ENCODE data around the gene PDE6A. TPM values are rescaled to one million over a fixed set of nuclear protein-coding genes. Genes with fewer than 3 reads are reported as not detected.

Gene PDE6A
- total and polyA plus RNA-seq, 2 donors (not counting 3 experiments of a cell fraction or from before 2014, with no cell fraction given), result not detected

- no peak overlapping the region for H3K4me3 ChIP-seq (replicated peaks in 1 of 3; ENCODE audit: insufficient read depth in 1 of 3, low read depth in 1 of 3, low read length in 3 of 3)
- no peaks in the 10 kb centered on the region for H4K20me1 ChIP-seq (replicated peaks; ENCODE audit: control insufficient read depth, extremely low read depth, insufficient read depth, low read length)
- H3K4me1 ChIP-seq (ENCODE audit: control insufficient read depth, extremely low read depth, insufficient read depth, low read length), result peaks cover 9% of the 10 kb centered on the region
- no peaks in the 10 kb centered on the region for H3K79me2 ChIP-seq (ENCODE audit: control insufficient read depth, insufficient read depth, low read length)
- H3K27me3 ChIP-seq (ENCODE audit: control insufficient read depth in 2 of 2, insufficient read depth in 2 of 2, low read length in 2 of 2), result peaks cover 0 to 2% of the 10 kb centered on the region in 2 experiments
- no peaks in the 10 kb centered on the region for H3K36me3 ChIP-seq (ENCODE audit: control insufficient read depth in 2 of 2, extremely low read depth in 1 of 2, insufficient read depth in 2 of 2, low read length in 2 of 2)
- dilution Hi-C loops (cut with MboI; ENCODE audit: extremely low pct_ligation_motif_present, low sequenced_read_pairs), result no loop called here
- no TSS peak for BruUV-seq (replicated peaks)
- intact Hi-C loops (cut with micrococcal nuclease), result loop anchor here (5.0 kb wide), 1 partner anchor 33 kb away; no protein-coding TSS in a partner anchor
- no peak overlapping the region for H3K4me2 ChIP-seq (ENCODE audit: insufficient read depth, low read length)
- H3K9ac ChIP-seq (replicated peaks; ENCODE audit: extremely low read depth, insufficient read depth, low read length), result no peak overlapping the region
- FAIRE-seq, result no peak
- no peaks in the 10 kb centered on the region for H3K9me3 ChIP-seq (replicated peaks; ENCODE audit: control insufficient read depth, insufficient read depth, low read length)
- POLR2A ChIA-PET, result no interaction called here
- CTCF ChIA-PET, result interaction anchor here (1.3 kb wide), 1 partner anchor 29 kb away, joined by 3 read pairs; no protein-coding TSS in a partner anchor
- H3K27ac ChIP-seq (ENCODE audit: insufficient read depth, low read depth, low read length), result no peak overlapping the region
- H3K9me1 ChIP-seq (replicated peaks; ENCODE audit: control insufficient read depth, extremely low read depth, insufficient read depth, low read length), result no peaks in the 10 kb centered on the region
- H2AFZ ChIP-seq (ENCODE audit: low read depth, low read length), result no peak overlapping the region
- DNase-seq (ENCODE audit: low read depth, low spot score), result no peak
- no peak for TF ChIP-seq CTCF (IDR thresholded peaks at IDR 0.05; ENCODE audit: extremely low read depth in 1 of 2, insufficient read depth in 1 of 2, low read depth in 1 of 2, low read length in 2 of 2)
- TF ChIP-seq MYC (IDR thresholded peaks at IDR 0.05; ENCODE audit: low read depth, low read length), result no peak
- TF ChIP-seq POLR2AphosphoS5 (IDR thresholded peaks at IDR 0.05; ENCODE audit: insufficient read depth, low read depth, low read length), result no peak
- TF ChIP-seq EZH2 (IDR thresholded peaks at IDR 0.05; ENCODE audit: borderline replicate concordance, low read depth, low read length, severe bottlenecking), result no peak
- no peak for TF ChIP-seq POLR2A (IDR thresholded peaks at IDR 0.05; ENCODE audit: low read depth, low read length)
- no peak for TF ChIP-seq MAX (IDR thresholded peaks at IDR 0.05; ENCODE audit: insufficient read depth, insufficient read length)
- no peak for TF ChIP-seq GATA2 (IDR thresholded peaks at IDR 0.05; ENCODE audit: insufficient read depth, insufficient read length, low read depth, low read length)
- no peak for TF ChIP-seq FOS (IDR thresholded peaks at IDR 0.05; ENCODE audit: borderline replicate concordance, insufficient read depth, low read length)
- no peak for TF ChIP-seq JUN (IDR thresholded peaks at IDR 0.05; ENCODE audit: borderline replicate concordance, insufficient read depth, insufficient read length, low read depth)
Measured at GRCh38 chr5:149904293-149904886, 40.2 kb downstream of the PDE6A start.
